ENCODE data around the gene TMEM150A.
"Not testable (repeated sequence)": the region's sequence is repeated elsewhere in the genome, so short reads cannot be mapped to it uniquely, and the experiment has no call there.

TMEM150A gene, protein sequence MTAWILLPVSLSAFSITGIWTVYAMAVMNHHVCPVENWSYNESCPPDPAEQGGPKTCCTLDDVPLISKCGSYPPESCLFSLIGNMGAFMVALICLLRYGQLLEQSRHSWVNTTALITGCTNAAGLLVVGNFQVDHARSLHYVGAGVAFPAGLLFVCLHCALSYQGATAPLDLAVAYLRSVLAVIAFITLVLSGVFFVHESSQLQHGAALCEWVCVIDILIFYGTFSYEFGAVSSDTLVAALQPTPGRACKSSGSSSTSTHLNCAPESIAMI

GRCh38 chr2:85602476-85603234, at the start of gene TMEM150A:
Gene TMEM150A, minus strand, starts transcription at chr2:85602698. Its CDS starts 750 bp downstream, at chr2:85601948.
- peak; percentile 94 for DNase-seq

- no peak for DNase-seq
Observed at GRCh38 chr2:85652056-85652455, 49.6 kb upstream of the TMEM150A start.

DNA sequence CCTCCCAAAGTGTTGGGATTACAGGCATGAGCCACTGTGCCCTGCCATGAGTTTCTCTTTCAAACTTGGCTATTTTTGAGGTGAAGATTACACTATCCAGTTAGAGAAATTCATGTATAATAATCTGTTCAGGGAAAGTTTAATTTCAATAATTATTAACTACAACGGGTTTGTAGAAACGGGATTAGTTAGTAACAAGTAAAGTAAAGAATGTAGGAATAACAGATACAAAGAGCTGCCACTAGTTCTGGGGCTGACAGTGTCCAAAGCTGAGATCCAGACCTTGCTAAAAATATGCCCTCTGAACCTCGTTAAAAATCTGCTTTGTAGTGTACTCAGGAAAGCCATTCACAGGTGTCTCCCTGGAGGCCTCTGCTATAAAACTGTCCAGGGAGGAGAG, 48.6 kb upstream of the TMEM150A start:
- no peak for DNase-seq

DNA sequence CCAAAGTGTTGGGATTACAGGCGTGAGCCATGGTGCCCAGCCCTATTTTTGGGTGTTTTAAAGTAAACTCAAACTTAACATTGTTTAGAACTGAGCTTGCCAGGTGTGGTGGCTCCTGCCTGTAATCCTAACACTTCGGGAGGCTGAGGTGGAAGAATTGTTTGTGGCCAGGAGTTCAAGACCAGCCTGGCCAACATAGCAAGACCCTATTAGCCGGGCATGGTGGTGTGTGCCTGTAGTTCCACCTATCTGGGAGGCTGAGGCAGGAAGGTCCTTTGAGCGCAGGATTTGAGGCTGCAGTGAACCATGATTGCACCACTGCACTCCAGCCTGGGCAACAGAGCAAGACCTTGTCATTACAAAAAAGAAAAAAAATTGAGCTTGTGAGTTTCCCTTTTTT, 48.0 kb upstream of the TMEM150A start:
- DNase-seq: no peak

DNA sequence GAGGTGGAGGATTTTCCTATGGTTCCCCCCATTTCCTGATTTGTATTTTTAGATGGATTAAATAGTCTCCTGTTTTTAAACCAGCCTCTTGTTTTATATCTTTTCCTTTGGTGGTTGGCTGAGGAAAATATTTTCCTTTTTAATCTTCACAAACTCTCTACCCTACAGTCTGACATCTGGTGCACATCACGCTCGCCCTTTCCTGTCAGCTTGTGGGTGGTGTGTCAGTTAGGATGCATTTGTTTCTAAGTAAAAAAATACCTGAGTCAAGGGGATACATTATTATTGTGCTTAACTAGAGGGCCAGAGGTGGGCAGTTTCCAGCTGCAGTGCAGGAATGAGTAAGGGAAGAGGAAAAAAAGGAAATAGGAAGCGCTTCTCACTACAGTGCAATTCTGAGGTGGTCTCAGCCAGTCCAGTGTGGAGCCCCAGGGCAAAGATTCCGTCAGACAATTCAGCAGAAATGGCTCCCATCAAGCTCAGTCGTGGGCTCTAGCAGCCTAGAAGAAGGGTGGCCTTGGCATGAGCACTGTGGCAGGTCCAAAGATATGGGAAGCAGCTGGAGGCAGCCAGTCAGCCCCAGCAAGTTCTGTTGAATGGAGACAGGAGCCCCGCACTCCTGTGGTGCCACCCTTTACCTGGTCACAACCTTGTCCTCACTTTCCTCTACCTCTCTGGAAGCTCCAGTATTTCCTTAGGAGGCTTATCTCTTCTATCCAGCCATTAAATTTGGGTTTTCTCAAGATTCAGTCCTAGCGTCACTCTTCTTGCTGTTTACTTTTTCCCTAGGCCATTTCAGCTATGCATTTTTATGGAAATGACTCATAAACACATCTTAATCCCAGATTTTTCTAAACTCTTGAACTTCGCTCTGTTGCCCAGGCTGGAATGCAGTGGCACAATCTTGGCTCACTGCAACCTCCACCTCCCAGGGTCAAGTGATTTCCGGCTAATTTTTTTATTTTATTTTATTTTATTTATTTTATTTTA, 47.0 kb upstream of the TMEM150A start:
- no peak for DNase-seq

- DNase-seq: peak; percentile 84
Observed at GRCh38 chr2:85648619-85649018, 46.1 kb upstream of the TMEM150A start.

DNA sequence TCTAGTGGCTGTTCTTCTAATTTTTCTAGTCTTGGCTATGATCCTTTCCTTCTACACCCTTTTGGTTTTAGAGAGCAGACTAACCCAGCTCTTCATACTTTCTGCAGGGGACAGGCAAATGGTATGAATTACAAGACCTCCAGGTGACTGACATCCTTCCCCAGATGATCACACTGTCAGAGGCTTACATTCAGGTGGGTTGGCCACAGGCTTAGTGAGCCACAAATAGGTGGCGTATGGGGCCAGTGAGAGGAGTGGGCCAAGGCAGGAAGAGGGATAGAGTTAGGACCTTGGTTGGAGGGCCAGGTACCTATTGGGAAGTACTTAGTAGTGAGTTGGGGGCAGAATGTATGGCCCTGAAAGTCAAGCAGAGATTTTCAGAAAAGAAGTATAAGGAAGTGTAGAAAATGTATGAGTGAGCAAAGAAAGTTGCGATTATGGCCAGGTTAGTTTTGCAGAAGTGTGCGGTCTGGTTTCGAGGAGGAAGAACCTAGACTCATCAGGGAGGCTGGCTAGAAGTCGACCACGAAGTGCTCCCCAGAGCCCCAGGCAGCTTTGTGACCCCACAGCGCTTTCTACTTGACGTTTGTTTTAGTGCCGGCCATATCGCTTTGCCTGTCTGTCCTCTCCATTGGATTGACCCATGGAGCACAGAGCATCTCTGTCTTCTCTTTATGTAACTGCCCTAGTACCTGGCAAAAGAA, 45.5 kb upstream of the TMEM150A start:
- no peak for DNase-seq

GRCh38 chr2:85646166-85646565, 43.7 kb upstream of the TMEM150A start:
- DNase-seq: peak; percentile 67

DNA sequence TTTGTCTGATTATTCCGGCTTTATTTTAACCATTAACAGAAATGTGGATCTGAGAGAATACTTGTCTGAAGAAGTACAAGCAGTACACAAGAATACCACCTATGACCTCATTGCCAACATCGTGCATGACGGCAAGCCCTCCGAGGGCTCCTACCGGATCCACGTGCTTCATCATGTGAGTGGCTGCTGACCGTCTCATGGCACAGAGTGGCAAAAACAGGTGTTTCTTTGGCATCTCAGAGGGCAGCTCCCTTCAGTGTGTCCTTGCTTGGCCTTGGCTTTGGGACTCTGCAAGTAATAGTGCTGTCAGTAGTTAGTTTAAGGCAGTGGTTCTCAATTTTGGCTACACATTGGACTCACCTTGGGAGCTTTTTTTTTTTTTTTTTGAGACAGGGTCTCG, 42.4 kb upstream of the TMEM150A start:
- no peak for DNase-seq

DNA sequence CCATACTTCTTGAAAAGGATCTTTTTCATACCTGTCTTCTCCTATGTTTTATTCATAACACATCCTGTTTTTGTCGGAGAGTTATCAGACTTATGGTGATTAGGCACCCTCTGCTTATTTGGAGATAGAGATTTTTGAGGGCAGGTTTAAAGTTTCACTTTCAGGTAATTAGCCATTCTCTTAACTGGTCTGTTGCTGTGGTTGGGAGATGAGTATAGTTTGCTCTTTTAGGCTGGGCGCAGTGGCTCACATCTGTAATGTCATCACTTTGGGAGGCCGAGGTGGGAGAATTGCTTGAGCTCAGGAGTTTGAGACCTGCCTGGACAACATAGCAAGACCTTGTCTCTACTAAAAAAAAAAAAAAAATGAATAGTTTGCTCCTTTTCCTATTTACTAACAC, 40.2 kb upstream of the TMEM150A start:
- DNase-seq: no peak

- DNase-seq: no peak
Observed at GRCh38 chr2:85635636-85636035, 33.1 kb upstream of the TMEM150A start.

GRCh38 chr2:85635011-85635410, 32.5 kb upstream of the TMEM150A start:
- no peak for DNase-seq

- no peak for DNase-seq
Observed at GRCh38 chr2:85631316-85631715, 28.8 kb upstream of the TMEM150A start.

GRCh38 chr2:85628658-85629057, 26.2 kb upstream of the TMEM150A start:
- DNase-seq: no peak

DNA sequence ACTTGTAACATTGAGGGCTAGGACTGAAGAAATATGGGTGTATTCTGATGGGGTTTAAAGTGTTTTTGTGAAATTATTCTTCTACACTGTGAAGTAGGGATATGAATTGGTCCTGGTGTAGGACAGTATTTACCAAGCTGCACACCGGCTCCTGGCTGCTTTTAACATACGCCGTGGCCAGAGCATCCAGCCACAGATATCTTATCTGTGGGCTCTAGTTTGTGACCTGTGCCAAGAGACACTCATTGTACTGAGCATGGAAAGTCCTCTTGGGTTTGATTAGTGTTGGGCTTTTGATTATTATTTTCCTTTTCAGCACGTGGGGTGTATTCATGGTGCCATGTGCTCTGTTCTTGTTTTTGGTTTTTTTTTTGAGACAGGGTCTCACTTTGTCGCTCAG, 21.5 kb upstream of the TMEM150A start:
- DNase-seq: no peak

DNA sequence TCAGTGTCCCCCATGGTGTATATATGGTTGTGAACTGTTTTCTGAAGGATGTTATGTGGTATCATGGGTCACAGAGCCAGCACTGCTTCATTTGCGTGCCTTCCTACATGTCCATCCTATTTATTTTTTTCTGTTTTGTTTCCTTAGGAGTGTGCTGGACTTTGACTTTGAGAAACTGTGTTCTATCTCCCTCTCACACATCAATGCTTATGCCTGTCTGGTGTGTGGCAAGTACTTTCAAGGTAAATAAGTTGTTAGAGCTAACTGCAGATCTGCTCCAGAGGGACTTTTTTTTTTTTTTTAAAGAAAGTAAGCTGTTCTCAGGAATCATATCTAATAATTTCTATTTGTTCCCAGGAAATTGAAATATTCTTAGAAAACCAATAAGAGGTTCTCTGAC, 18.8 kb upstream of the TMEM150A start:
- DNase-seq: no peak

DNA sequence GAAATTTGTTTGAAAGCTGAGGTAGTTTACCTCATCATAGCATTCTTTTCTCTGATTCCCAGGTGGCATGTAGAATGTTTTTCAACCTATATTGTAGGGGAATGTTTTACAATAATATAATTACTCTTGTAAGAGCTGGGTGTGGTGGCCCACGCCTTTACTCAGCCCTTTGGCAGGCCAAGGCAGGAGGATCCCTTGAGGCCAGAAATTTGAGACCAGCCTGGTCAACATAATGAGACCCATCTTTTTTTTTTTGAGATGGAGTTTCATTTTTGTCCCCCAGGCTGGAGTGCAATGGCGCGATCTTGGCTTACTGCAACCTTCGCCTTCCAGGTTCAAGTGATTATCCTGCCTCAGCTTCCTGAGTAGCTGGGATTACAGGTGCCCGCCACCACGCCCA, 17.1 kb upstream of the TMEM150A start:
- DNase-seq: no peak

GRCh38 chr2:85617723-85618122, 15.2 kb upstream of the TMEM150A start:
- not testable (repeated sequence) for DNase-seq

DNA sequence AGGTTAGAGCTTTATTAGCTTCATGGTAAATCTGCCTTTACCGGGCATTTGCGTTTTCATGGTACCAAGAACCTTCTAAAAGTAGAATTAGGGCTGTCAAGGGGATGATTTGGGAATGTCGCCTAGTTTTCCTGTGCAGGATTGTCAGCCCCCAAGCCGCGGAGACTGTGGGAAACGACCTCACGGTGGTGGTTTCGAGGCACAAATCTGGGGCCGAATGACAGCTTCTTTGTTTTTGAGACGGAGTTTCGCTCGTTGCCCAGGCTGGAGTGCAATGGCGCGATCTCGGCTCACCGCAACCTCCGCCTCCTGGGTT, 12.9 kb upstream of the TMEM150A start:
- no peak for DNase-seq

- not testable (repeated sequence) for DNase-seq
Observed at GRCh38 chr2:85614757-85615156, 12.3 kb upstream of the TMEM150A start.

DNA sequence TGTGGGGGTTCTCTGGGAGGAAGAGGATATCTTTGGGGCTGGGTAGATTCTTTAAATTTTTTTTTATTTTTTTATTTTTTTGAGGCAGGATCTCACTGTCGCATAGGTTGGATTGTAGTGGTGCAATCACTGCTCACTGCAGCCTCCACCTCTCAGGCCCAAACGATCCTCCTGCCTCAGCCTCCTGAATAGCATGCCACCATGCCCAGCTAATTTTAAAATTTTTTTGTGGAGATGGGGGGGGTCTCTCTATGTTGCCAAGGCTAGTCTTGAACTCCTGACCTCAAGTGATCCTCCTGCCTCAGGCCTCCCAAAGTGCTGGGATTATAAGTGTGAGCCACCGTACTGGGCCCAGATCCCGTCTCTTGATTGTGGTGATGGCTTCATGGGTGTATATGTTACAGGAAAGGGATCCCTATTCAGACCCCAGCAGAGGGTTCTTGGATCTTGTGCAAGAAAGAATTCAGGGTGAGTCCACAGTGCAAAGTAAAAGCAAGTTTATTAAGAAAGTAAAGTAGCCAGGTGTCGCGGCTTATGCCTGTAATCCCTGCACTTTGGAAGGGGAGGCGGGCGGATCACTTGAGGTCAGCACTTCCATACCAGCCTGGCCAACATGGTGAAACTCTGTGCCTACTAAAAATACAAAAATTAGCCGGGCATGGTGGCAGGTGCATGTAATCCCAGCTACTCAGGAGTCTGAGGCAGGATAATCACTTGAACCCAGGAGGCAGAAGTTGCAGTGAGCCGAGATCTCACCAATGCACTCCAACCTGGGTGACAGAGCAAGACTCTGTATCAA, 11.4 kb upstream of the TMEM150A start:
- DNase-seq: no peak
